COLO668 (cell line): ENCODE measurements around the gene GTF3A.
"Not testable (repeated sequence)": the region's sequence is repeated elsewhere in the genome, so short reads cannot be mapped to it uniquely, and the experiment has no call there.

Experiments
- DNase-seq: peaks from one replicate; lab custom pipeline; 2025; ENCODE audit not compliant: unreplicated experiment; lab: John Stamatoyannopoulos, UW

Gene GTF3A

DNA sequence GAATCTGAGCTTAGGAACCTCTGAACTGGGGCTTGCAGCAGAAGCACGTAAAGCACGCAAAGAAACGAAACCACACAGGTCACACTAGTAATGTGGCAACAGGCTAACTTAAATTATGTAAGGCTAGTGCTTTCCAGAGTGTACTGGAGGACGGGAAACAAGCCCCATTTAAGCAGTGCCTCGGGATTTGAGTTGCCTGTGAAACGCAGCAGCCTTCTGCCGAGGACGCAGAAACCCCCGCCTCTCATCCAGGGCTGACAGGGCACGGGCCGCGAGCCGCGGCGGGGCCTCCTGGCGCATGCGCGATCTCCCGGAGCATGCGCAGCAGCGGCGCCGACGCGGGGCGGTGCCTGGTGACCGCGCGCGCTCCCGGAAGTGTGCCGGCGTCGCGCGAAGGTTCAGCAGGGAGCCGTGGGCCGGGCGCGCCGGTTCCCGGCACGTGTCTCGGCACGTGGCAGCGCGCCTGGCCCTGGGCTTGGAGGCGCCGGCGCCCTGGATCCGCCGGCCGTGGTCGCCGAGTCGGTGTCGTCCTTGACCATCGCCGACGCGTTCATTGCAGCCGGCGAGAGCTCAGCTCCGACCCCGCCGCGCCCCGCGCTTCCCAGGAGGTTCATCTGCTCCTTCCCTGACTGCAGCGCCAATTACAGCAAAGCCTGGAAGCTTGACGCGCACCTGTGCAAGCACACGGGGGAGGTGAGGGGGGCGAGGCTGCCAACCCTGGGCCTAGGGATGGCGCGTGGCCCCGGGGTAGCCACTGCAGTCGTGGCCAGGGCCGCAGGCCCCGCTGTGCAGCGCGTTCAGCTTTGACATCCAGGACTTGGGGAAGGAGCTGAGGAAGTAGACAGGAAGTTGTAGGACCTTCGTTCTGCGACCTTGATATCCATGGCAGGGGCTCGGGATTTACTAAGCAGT lies at the start of gene GTF3A:
TSS of gene GTF3A (plus strand) at position 374 of the 912 bp plus-strand sequence.
- peak; percentile 100 for DNase-seq

DNA sequence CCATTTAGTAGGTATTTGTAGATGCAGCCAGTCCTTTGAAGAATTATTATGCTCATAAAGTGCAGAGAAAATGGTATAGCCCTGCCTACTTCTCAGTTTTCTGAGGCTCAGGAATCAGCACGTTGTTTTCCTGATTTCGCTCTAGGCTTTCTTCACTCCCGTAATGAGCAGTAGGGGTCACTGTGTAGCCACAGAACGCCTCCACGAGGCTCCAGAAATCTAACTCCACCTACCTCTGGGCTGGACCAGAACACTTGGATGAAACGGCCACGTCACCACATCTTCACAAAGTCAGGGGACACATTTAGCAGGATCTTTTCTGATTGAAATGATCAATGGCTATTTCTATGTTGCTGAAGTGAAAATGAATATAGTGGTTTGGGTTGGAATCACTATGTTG lies 49.8 kb upstream of the GTF3A start:
- DNase-seq, result peak; percentile 84

GRCh38 chr13:27375686-27376326 lies 48.6 kb upstream of the GTF3A start:
- DNase-seq, result peak; percentile 76

- no peak for DNase-seq
Measured at GRCh38 chr13:27379126-27379525, 45.3 kb upstream of the GTF3A start.

GRCh38 chr13:27379694-27380641 lies 44.5 kb upstream of the GTF3A start:
- DNase-seq, result peak; percentile 88

GRCh38 chr13:27381601-27382000 lies 42.8 kb upstream of the GTF3A start:
- no peak for DNase-seq

DNA sequence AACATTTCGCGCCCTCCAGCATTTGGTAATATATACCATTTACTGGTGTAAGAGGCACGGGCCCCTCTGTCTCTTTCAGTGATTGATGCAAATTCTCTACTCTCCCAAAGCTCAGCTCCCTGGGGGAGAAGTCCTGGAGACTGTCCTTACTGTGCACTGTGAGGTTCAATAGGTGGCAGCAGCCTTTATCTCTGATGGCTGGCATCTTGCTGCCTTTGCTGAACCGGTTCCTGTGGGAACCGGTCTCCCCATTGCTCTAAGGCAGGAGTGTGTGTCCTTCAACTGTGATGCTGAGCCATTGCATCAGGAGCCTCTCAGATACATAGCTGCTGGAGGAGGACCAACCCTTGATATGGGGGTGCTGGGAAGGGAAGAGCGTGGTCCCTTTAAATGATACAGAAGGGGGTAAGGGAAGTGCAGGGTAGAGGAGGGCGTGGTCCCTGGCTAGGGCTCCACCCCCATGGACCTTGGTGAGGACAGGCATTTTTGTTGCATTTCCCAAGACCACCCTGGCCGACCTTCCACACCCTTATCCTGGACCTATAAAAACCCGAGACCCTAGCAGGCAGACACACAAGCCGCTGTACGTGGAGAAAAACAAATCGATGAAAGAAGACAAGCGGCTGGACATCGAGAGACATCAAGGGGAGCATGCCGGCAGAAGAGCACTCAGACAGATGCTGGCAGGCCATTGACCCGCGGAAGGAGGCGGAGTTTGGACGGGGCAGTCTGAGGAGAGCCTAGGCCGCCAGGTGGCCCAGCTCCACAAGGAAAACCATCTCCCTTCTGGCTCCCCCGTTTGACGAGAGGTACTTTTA lies 41.1 kb upstream of the GTF3A start:
- no peak for DNase-seq

GRCh38 chr13:27384285-27384684 lies 40.1 kb upstream of the GTF3A start:
- no peak for DNase-seq

DNA sequence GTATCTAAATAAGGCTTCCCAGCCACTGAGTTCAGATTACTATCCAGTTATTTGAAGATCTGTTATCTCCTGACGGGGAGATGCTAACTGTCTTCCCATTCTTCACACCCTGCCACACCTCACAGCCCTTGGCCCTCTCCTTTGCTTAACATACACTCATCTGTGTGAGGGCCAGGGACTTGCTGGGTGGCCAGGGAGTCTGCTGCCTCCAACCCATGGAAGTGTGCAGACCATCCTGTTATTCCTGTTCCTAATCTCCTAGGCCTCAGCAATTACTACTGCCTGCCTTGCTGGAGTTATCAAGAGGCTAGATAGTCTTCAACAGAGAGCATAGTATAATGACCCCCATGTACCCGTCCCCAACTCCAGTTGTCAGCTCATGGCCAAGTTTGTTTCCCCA lies 36.2 kb upstream of the GTF3A start:
- no peak for DNase-seq

DNA sequence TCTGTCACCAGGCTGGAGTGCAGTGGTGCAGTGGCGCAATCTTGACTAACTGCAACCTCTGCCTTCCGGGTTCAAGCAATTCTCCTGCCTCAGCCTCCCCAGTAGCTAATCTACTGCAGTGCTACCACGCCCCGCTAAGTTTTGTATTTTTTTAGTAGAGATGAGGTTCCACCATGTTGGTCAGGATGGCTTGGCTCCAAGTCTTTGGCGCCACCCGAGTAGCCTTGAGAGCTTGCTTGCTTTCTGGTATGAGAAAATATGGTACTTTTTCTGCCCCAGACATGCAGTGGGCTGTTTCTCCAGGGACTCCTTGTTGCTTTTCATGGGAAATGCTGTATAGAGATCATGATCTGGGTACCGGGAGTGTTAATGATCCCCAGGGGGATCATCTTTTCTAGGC lies 34.5 kb upstream of the GTF3A start:
- DNase-seq, result no peak

- no peak for DNase-seq
Measured at GRCh38 chr13:27391471-27391870, 32.9 kb upstream of the GTF3A start.

- no peak for DNase-seq
Measured at GRCh38 chr13:27393101-27393500, 31.3 kb upstream of the GTF3A start.

DNA sequence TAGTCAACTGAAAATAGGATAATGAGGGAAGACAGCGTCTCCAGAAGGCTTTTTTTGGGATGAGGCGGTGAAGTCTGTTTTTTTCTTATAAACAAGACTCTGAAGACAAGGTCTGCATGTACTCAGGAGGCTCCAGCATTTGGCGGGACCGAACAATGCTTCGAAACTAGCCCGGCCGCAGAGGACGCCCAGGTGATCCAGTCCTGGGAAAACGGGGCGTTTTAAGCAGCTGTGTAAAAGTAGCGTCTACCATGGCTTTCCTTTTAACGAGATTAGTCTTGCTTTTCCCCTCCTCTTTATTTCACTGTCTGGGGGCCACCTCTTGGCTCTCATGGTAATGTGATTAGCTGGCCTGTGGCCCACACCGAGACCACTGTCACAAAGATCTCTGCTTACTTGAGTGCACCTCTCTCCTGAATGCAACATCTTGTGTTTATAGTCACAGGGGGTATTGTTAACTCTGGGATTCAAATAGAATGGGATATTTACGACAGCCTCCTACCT lies 29.4 kb upstream of the GTF3A start:
- DNase-seq, result no peak

GRCh38 chr13:27396252-27396846 lies 28.1 kb upstream of the GTF3A start:
- DNase-seq, result no peak

- DNase-seq, result no peak
Measured at GRCh38 chr13:27398360-27398759, 26.1 kb upstream of the GTF3A start.

- not testable (repeated sequence) for DNase-seq
Measured at GRCh38 chr13:27400405-27400804, 24.0 kb upstream of the GTF3A start.

- no peak for DNase-seq
Measured at GRCh38 chr13:27401210-27401609, 23.2 kb upstream of the GTF3A start.

- no peak for DNase-seq
Measured at GRCh38 chr13:27403203-27403678, 21.2 kb upstream of the GTF3A start.

DNA sequence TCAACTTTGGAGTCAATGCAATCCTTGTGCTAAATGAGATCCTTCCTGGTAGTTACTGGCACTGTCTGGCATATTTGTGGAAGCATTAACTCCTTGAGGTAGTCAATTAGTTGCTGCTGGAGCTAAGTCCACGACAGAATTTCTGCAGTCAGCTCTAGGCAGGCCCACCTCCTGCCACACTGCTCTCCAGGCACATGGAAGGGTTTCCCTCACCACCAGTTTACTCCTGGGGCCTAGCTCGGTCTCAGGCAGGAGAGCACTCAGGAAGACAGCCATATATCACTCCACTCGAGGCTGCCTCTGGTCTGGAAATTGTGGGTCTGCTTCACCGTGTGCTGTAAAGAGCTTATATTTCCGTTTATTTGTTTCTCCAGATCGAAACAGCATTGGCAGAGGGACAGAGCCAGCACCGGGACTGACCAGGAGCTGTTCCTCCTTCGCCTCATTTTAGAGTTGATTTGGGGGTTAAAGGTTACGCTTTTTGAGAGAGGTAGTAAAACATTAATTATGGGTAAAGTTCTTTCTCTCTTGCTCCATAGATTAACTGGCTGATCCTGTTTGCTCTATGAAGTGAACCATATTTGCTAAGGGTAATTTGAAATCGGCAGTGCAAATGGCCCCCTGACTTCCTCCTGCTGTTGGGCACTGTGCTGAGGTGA lies 20.6 kb upstream of the GTF3A start:
- DNase-seq, result no peak
